HepG2 (cell line): Measurements from ENCODE around the gene PBX1. TPM values are rescaled to one million over a fixed set of nuclear protein-coding genes. Genes with fewer than 3 reads are reported as not detected.

Experiments
- ELF4 ChIP-seq: sonication (generic); formaldehyde crosslinking; IDR thresholded peaks from 2 replicates; pipeline ENCODE4 v1.5.0; 2020; ENCODE audit warnings: missing genetic modification reagents, mild to moderate bottlenecking, moderate library complexity, borderline replicate concordance
- NR2F1 ChIP-seq, 2 experiments: fragments of 450-650 bp in 1 of 2; formaldehyde crosslinking in 1 of 2; IDR thresholded peaks; 2 replicates each; pipeline versions ENCODE4 v1.5.0 to v1.6.1; 2016 to 2020; ENCODE audit warnings: mild to moderate bottlenecking in 1 of 2, missing compliant biosample characterization in 1 of 2, missing genetic modification reagents in 1 of 2, moderate library complexity in 1 of 2
- SNAI1 ChIP-seq: sonication (generic); formaldehyde crosslinking; IDR thresholded peaks from 2 replicates; pipeline ENCODE4 v1.5.0; 2020; ENCODE audit warnings: mild to moderate bottlenecking, missing genetic modification reagents, borderline replicate concordance
- TSC22D2 ChIP-seq: sonication (generic); formaldehyde crosslinking; IDR thresholded peaks from 2 replicates; pipeline ENCODE4 v1.5.1; 2020; ENCODE audit warnings: missing genetic modification reagents, mild to moderate bottlenecking, borderline replicate concordance
- ZNF333 ChIP-seq: sonication (generic); formaldehyde crosslinking; IDR thresholded peaks from 2 replicates; pipeline ENCODE4 v1.4.0; 2020; ENCODE audit warnings: mild to moderate bottlenecking, missing genetic modification reagents, borderline replicate concordance
- ZNF775 ChIP-seq: sonication (generic); formaldehyde crosslinking; IDR thresholded peaks from 2 replicates; pipeline ENCODE4 v1.4.0; 2020; ENCODE audit warnings: missing genetic modification reagents, mild to moderate bottlenecking, moderate library complexity, borderline replicate concordance
- polyA plus RNA-seq, 8 experiments: library from polyadenylated mRNA; depleted of rRNA in 3 of 8; stranded (reverse) in 7 of 8; unstranded in 1 of 8; fragments of >200 nt; fragmentation: Illumina TruSeq in 4 of 8; extraction: Trizol in 4 of 8; gene quantifications; 2 replicates each; pipeline versions ENCODE4 v1.2.1 to v1.2.3, GENCODE V29; 2011 to 2016; ENCODE audit warnings: low read depth in 4 of 8, missing spikeins in 1 of 8, mixed read lengths in 1 of 8; ENCODE audit not compliant: insufficient read depth in 1 of 8
- total RNA-seq, 5 experiments: library from RNA; depleted of rRNA; stranded (reverse); fragments of >200 nt; fragmentation: Illumina TruSeq; extraction: Trizol; gene quantifications; 2 replicates each; pipeline ENCODE4 v1.2.3, GENCODE V29; 2016; ENCODE audit warnings: low read depth in 1 of 5
- TF ChIP-seq, protein P1 (sequence below), 2 experiments: sonication (generic) in 1 of 2; formaldehyde crosslinking in 1 of 2; IDR thresholded peaks; 2 replicates each; pipeline versions ENCODE4 v1.4.0 to v1.6.1; 2016 to 2020; ENCODE audit warnings: borderline replicate concordance in 1 of 2, low read depth in 1 of 2, mild to moderate bottlenecking in 1 of 2, missing genetic modification reagents in 1 of 2
- TF ChIP-seq, protein P2 (sequence below): sonication (generic); formaldehyde crosslinking; IDR thresholded peaks from 2 replicates; pipeline ENCODE4 v1.4.0; 2020; ENCODE audit warnings: missing genetic modification reagents, mild to moderate bottlenecking, borderline replicate concordance

PBX1 gene
- total and polyA plus RNA-seq, 2 of the 13 experiments (the other 11 are each of a cell fraction or from before 2014, with no cell fraction given), result 0.24 TPM; not detected in 1

DNA sequence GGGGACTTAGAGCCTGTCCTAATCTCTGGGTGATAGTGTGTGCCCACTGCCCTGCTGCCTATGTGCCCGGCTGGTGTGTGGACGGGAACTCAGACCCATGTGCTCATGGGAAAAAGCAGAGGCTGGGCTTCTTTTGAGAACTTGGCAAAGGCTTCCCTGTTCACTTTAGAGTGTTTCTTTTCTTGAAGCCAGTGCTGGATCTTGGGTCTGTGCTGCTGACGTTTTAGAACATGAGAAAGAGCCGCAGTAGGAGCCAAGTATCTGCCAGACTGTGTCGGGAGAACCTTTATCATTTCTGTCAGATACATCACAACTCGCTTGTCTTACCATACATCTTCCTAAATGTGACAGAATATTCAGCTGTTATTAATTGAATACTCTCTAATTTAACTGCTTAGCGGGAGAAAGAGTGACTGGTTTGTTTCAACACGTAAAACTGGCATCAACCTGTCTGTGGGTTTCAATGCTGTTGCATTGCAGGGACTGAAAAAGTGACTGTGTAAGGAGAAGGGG, 195.2 kb downstream of the PBX1 start (continued):
- TF ChIP-seq, protein P1, sequence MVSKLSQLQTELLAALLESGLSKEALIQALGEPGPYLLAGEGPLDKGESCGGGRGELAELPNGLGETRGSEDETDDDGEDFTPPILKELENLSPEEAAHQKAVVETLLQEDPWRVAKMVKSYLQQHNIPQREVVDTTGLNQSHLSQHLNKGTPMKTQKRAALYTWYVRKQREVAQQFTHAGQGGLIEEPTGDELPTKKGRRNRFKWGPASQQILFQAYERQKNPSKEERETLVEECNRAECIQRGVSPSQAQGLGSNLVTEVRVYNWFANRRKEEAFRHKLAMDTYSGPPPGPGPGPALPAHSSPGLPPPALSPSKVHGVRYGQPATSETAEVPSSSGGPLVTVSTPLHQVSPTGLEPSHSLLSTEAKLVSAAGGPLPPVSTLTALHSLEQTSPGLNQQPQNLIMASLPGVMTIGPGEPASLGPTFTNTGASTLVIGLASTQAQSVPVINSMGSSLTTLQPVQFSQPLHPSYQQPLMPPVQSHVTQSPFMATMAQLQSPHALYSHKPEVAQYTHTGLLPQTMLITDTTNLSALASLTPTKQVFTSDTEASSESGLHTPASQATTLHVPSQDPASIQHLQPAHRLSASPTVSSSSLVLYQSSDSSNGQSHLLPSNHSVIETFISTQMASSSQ (IDR thresholded peaks at IDR 0.05; ENCODE audit: low read depth), result no peak
- TF ChIP-seq, protein P1 (CRISPR knock-in tag; IDR thresholded peaks at IDR 0.05; ENCODE audit: borderline replicate concordance), result no peak
- TF ChIP-seq TSC22D2 (no peak), ELF4 (CRISPR knock-in tag) (no peak), SNAI1 (CRISPR knock-in tag) (no peak), ZNF333 (no peak), NR2F1 (CRISPR knock-in tag; IDR thresholded peaks at IDR 0.05) (no peak), ZNF775 (CRISPR knock-in tag) (no peak)
- TF ChIP-seq, protein P2, sequence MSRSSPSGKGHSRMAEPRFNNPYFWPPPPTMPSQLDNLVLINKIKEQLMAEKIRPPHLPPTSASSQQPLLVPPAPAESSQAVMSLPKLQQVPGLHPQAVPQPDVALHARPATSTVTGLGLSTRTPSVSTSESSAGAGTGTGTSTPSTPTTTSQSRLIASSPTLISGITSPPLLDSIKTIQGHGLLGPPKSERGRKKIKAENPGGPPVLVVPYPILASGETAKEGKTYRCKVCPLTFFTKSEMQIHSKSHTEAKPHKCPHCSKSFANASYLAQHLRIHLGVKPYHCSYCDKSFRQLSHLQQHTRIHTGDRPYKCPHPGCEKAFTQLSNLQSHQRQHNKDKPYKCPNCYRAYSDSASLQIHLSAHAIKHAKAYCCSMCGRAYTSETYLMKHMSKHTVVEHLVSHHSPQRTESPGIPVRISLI (CRISPR knock-in tag), result no peak
